GM19463 (cell line): Measurements from ENCODE around the gene PCDH9.

Experiments used
- ATAC-seq: cut with Tn5 transposase; IDR thresholded peaks from one replicate; pipeline ENCODE4 v1.9.1; 2021; ENCODE audit warnings: mild to moderate bottlenecking, moderate library complexity; ENCODE audit not compliant: unreplicated experiment

Gene PCDH9

DNA sequence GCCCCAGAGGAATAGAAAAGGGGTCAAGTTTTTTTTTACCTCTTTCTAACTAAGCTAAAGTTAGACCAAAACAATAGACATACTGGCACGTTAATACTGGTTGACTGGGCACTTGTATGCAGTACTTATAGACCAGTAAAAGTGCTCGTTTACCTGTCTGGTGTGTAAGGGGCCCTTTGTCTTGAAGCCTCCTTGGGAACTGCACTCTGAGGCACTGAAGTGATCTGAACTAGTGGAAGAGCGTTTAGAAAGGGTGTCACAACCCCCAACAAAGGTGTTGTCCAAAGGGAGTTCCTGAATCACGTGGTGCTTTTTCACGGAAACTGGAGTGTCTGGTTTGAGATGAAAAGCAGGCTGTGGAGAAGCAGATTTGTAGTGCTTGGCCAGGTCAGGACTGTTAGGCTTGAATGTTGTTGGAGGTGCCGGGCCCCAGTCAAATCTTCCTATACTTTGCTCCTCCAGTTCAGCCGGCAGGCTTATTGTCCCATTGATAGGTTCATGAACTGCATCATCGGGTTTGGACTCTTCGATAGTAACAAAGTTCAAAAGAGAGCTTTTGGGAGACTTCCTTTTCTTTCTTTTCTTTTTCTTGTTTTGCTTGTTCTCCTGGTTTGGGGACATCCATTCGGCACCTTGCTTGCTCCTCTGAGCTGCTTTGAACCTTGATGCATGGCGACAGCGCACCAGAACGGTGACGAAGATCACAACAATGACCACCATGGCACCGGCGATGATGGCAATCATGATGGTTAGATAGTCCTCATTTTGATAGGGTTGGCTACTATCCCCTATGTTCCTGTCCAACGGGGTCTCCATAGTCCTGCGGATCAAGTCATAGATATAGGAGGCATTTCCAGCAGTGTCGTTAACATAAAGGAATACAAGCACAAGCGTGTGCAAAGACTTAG lies 4.6 kb downstream of the PCDH9 start:
- no peak for ATAC-seq

DNA sequence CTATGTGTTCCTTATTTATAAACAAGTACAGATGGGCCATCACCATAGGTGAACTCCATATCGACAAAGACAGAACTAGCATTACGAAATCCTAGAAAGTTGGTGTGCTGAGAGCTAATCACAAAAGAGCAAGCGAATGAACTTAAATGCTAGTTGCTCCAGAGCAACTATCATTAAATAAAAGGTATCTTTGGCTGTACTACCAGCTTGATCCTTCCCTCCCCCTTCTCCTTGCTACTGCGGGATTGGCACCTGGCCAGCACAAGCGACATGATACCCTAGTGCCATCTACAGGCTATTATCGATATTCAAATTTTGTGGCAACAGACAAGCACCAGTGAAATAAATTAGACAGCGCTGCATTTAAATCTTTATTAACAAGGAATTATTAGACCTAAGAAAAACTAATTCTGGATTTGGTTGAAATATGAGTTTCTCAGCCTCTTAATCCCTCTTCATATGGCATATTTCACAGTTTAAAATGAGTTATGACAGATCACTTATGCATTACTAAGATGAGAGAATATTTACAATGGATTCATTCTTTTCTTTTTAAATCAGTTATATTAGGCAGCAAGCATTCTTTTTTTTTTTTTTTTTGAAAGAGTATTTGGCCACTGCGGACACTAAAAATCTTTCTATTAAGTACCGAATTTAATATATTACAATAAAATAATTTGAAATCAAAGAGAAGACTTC lies 5.8 kb downstream of the PCDH9 start:
- ATAC-seq: peak; percentile 74

DNA sequence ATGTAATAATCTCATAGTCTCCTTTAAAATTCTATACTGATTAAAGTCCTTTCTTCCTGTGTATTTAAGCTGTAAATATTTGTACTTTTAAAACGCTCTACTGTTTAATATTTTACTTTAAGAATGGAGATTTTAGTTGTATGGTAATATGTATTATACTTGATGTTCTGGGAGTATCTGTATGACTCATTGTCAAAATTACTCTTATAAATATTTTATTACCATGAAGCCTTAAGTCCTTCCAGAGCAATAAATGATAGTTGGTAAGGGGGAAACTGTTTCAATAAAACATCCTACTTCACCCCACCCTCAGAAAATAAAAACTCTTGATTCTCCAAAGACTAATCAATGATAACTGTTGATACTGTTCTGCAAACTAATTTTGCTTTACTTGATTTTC lies 6.4 kb downstream of the PCDH9 start:
- ATAC-seq: no peak

DNA sequence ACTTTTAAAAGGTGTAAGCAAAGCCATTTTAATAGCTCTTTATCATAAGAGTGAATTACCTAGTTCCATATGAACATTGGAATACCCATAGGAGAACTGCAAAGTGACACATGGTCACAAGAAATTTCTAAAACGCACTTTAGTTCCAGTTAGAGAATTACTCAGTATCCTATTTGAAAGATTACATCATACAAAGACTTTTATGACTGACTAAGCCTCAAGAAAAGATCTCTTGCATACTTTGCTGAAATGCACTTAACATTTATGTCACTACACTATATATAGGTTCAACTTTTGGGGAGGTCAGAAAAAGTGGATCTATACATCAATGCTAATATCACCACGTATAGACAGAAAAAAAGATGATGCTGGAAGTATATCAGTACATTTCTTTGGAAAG lies 7.1 kb downstream of the PCDH9 start:
- no peak for ATAC-seq

DNA sequence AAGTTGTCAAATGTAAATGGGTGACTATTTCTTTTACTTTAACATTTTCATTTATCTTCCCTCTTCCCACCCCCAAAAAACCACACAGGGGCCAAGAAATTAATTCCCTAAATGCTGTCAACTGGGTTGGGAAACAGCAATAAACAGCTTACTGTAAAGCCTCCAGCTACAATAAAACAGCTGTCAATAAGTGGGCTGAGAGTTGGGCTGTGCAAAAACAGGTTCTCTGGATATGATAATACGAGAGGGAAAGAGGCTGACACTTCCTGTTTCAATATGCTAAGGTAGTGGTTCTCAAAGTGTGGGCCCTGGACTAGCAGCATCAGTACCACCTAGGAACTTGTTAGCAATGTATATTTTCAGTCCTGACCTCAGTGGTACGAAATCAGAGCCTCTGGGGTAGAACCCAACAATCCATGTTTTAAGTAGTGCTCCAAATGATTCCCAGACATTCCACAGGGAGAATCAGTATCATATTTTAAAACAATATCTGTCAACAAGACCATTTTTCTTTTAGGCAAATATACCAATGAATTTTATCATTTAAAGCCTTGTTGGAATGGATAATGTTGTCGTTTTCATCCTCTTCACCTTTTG lies 8.4 kb downstream of the PCDH9 start:
- peak; percentile 69 for ATAC-seq

DNA sequence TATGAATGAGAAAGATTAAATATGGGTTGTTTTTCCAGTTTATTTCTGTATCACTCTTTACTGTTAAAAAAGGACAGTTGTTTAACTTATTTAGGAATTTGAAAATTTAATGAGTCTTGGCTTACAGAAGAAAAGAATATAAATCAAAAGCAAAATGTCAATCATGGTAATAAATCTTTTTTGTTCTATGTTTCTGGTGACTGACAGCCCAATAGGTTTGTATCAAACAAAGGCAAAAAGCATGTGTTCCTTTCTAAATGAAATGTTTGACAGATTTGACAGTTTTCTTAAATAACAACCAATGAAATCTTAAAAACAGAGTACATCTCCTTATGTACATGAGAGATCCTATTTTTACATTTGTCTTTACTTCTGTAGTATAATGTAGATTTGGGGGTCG lies 11.0 kb downstream of the PCDH9 start:
- ATAC-seq: no peak

DNA sequence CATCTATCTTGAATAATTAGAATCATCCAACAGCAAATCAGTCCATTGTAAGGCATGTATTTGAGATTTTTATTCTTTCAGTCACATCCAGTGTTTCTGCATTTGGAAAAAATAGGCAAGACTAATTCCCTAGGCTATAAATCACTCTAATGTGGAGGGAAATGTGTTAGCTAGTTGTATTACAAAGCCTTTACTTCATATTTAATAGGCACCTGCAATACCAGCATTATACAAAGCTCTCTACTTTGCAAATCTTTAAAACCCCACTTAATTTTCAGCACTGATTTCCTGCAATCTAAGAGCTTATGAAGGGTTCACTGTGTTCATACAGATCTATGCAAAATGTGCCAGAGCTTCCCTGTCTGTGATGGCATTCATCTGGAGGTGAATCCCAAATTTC lies 12.3 kb downstream of the PCDH9 start:
- no peak for ATAC-seq

DNA sequence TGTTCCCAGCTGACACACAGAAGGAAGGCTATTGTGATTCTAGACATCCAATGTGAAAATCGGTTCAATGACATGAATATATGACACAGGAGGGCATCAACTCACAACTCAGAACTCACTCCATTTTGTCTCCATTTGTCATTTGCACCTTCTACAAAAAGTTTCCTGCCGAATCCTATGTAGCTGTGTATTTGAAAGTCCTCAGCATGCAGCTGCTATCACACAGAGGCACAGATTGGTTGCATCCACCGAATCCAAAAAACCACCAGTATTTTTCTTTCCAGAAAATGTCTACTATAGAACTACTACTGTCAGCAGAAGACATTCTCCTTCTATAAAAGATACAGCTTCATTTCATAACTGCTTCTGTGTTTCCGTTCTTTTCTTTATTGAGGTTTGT lies 13.3 kb downstream of the PCDH9 start:
- ATAC-seq: no peak

DNA sequence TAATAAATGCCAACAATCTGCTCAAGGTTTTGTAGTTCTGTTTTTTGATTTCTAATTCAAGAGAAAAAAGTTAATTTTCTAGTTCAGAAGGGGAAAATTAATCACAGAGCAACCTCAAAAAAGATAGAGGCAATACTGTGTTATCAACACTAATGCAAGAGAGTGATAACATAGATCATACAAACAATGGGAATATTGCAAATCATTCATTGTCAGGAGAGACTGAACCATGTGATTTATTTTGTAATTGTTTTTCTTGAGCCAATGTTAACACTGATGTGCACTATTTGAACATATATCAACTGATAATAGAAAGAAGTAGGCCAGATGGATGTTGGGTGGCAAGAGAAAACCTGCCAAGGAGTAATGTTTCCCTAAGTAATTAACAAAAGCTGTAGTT lies 19.9 kb downstream of the PCDH9 start:
- ATAC-seq: no peak

DNA sequence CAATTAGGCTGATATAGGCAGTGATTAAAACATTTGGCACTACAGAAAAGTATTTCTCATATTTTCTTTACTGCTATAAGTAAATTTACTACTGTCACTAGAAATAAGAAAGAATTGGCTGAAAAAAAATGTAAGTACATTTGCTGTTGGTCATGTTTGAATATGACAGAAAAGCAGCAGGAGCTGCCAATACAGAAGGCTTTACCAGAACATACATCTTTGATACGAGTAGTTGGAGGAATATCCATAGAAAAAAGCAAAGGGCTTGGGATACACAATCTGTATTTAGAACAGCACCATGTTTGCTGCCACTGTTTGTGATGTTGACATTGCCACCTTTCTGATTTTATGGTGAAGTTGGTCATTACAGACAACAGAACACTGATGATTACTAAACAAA lies 21.6 kb downstream of the PCDH9 start:
- ATAC-seq: no peak

DNA sequence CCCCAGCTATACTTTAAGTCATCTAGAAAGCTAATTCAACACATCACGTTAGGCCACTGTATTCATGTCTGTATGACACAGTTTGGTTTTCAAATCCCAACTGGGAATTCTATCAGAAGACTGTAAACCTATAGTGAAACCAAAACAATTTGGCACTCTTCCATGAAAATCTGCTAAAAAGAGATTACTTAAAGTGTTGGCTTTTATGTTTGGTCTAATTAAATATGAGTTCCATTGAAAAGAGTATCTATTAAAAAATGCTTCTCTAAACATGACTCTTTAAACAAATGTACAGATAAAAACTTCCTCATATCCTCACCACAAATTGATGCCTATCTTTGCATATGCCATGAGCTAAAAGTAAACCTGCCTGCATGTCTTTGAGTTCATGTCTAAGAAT lies 25.4 kb downstream of the PCDH9 start:
- no peak for ATAC-seq

DNA sequence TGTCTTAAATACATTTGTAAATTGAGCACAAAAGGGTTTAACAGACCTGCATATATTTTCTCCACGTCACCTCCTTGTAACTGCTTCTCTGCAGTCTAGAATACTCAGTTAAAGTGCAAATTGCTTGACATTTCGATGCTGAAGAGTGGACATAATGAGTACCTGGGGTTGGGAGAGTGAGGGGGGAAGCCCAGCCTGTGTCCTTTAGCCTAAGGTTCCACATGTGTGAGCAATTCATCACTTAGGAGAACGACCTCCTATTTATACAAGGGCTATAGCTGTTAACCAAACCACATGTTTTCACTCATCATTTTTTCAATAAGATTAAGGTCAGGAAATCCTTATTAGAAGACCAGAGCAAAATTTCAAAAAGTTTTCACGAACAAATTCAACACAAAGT lies 29.5 kb downstream of the PCDH9 start:
- ATAC-seq: no peak

DNA sequence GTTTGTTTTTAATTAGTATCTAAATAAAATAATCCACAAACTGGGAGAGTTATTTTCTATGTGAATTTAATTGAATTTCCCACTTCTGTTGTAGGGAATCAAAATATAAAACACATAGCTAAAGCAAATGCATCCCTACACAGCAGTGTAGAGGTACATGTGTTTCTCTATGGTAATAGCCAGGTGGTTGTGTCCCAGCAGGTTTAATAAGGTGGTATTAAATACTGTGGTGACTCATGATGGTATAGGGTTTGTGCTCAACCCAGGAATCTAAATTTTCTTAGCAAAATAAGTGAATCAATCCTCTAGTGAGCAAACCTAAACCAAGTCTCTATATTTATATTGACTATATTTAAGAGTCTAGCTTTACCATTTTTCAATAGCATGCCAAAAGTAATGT lies 30.0 kb downstream of the PCDH9 start:
- ATAC-seq: no peak

DNA sequence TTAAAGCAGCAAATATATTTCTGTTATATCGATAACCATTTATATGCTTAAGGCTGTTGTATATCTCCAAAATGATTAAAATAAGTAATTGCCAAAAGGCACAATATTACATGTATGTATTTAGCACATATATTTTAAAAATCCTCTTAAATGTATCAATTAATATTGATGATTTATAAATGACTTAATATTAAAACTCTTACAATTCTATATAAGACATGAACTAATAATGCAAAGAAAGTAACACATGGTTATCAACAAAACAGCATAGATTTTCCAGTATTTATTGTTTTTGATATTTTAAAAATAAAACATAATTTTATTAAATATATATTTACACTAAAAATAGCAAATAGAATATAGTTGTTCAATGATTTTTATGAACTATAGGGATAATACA lies 32.4 kb downstream of the PCDH9 start:
- no peak for ATAC-seq

DNA sequence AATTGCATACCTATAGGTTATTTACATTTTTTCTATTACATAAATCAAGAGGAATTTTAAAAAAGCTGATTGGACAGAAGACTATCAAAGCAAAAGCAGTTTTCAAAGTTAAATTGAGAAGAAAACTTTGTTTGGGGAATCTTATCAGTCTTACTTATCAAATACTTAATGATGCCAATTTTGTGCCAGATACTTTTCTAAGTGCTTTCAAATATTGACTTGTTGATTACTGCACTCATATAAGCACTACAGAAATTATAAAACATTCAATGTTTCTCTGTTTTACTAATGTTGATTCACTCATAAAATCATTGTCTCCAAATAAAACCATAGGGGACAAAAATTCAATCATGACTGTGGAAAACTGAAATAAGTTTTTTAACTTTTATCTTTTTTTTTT lies 36.2 kb downstream of the PCDH9 start:
- no peak for ATAC-seq

DNA sequence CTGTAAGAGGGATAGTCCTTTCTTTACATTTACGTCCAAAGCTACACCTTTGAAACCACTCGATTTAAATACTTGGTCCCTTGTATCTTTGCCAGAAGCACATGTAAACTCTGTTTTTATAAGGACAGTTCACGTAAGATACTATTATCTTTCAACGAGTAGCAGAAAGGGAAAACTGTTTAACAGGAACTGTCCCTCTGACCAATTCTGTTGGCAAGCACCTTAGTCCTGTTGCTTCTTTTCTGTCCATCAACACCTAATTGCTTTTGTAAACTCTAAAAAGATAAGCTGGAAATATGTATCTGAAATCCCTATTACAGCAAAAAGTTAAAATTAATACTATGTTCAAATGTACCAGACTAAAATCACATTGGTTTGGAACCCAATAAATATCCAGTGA lies 37.4 kb downstream of the PCDH9 start:
- ATAC-seq: no peak

DNA sequence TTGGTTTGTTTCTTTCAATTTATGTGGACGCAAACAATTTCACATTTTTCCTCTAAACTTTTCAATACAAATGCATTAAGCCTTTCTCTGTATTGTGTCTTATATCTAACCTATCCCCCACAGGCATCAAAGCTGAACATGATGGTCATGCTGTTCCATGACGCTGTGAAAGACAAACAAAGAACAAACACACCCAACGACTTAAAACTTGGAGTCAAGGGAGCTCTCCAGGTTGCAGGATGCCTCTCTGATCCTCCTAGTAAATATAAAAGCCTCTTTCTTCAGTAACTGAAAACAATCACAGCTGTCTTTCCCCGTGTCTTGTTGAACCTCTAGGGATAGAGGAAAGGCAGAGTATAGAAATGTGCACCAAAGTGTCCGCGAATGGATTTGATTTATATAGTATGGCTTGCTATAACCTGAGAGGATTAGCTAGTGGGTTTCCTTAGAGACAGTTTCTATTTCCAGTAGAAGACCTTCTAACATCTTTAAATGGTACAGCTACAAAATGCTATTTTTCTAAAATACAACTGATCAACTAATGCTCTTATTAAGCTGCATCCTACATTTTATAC lies 43.1 kb downstream of the PCDH9 start:
- ATAC-seq: no peak

DNA sequence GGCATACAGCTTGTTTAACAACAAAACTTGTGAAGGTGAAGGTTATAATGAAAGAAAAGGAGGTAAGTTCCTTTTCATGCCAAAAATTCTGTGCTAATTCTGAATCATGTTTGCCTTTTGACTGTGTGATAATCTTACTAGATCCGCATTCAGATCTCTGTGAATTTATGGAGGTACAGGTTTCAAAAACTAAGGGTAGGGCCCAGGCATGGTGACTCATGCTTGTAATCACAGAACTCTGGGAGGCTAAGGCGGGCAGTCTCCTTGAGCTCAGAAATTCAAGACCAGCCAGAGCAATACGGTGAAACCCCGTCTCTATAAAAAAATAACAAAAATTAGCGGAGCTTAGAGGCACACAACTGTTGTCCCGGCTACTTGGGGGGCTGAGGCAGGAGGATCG lies 45.9 kb downstream of the PCDH9 start:
- ATAC-seq: no peak

DNA sequence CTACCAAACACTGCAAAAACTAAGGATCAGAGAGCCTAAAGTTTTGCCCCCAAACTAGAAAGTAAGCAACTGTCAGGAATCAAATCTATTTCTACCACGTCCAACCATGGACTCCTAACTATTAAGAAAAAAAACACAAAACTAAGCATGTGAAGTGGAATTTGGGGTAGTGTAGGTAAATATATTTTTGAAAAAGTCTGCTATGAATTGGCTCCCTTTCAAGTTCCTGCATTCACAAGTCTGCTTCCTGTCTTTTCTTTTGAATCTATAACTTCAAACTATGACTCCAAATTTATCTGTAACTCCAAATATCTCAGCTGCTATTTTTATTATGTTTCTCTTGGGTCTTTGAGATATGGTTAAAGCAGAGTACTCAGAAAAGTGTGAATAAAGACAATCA lies 47.0 kb downstream of the PCDH9 start:
- ATAC-seq: no peak

DNA sequence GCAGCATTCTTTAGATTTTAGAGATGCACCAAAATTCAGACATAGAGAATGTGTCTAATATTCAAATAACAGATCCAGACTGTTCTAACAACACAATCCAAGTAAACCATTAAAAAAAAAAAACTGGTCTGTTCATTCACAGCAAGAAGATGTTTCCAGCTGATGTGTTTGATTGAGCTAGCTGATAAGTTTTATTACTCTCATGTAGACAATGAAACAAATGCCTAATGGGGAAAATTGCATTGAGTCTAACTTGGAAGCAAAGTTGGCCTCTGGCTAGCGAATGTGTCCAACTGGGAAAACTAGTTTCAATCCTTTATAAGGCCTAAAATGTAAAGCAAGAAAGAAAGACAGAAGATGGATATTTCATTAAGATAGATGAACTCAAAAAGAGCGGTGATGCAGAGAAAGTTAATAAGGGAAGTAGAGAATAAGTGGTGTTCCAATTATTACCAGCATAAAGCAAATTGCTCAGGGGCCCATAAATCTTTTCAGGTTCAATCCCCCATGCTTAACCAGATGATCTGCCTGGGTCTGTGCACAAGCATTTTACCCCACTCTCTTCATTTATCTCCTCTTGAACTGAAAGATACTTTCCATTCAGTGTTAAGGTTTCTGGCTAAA lies 54.2 kb downstream of the PCDH9 start:
- ATAC-seq: no peak

DNA sequence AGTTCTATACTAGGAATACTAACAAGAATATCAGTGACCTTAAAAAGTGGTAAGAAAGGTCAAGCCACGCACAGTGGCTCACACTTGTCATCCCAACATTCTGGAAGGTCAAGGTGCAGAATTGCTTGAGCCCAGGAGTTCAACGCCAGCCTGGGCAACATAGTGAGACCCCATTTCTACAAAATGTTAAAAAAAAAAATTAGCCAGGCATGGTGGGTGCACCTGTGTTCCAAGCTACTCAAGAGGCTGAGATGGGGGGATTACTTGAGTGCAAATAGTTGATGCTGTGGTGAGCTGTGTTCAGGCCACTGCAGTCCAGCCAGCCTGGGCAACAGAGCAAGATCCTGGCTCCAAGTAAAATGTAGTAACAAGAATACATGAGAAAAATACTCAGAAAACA lies 61.8 kb downstream of the PCDH9 start:
- no peak for ATAC-seq
